ENCODE data around the gene TDRD3.

The TDRD3 gene

DNA sequence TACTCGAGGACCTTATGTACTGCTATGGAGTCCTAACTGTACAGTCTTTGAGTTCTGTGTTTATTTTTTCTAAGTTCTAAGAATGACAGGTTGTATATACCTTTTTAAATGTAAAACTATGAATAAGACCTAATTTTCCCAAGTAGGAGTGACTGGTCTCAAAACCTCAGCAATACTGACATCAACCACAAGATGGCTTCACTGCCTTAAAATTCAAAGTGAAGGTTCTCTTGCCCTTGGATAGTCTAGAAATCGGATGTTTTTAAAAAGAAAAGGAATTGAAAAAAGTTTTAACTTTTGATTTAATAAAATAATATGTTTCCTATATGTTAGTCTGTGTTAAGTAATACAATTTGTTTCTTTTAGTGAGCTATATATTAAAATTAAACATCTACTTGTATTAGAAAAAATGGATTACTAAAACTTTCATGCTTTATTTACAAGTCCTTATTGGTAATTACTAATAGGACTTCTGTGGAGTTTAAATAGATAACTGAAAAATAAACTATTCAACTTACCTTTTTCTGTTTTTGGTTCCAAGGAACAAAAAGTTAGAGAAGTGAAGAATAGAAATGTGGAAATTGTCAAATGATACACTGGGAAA is 52.0 kb downstream of the TDRD3 start:
- FAIRE-seq: no peak
- peak; percentile 17 for DNase-seq (ENCODE audit: low spot score)

DNA sequence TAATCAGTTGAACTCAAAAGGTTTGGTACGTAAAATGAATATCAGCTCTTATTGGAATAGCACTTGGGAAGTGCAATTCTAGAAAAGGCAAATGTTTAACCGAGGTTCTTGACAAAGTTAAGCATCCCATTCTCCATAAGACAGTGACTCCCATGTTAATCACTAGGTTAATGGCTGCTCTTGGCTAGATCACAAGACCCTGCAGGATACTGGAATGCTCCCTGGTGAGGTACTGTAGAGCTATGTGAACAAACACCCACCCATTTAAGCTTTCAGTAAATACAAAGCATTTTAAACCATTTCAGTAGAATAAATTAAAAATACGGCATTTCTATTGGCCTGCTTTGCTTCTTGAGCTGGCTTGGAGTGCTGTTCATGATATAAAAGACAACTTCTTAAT is 56.5 kb downstream of the TDRD3 start:
- DNase-seq (ENCODE audit: low spot score) (no peak), FAIRE-seq (no peak)

GRCh38 chr13:60454425-60454824 is 57.4 kb downstream of the TDRD3 start:
- no peak for DNase-seq (ENCODE audit: low spot score)
- no peak for FAIRE-seq

DNA sequence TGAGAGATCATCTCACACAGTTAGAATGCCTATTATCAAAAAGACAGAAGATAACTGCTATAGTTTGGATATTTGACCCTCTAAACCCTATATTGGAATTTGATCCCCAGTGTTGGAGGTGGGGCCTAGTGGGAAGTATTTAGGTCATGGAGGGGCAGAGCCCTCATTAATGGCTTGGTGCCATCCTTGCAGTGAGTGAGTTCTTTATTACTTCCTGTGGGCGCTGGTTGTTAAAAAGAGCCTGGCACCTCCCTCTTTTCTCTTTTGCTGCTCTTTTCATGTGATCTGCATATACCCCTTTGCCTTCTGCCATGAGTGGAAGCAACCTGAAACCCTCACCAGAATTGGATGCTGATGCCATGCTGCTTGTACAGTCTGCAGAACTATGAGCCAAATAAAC is 66.8 kb downstream of the TDRD3 start:
- no peak for FAIRE-seq
- no peak for DNase-seq (ENCODE audit: low spot score)

DNA sequence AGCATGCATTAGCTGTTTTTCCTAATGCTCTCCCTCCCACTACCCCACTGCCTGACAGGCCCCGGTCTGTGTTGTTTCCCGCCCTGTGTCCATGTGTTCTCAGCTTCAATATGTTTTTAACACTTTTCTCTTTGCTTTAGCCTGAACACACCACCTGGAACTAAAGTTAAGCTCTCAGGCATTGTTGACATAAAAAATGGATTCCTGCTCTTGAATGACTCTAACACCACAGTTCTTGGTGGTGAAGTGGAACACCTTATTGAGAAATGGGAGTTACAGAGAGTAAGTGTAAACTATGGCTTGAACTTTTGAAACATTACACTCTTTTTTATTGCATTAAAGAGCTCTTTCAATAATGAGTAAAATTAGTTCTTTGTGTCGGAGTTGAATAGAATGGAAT is 70.1 kb downstream of the TDRD3 start:
- no peak for FAIRE-seq
- DNase-seq (ENCODE audit: low spot score): no peak

GRCh38 chr13:60479273-60479672 is 82.3 kb downstream of the TDRD3 start:
- no peak for FAIRE-seq
- no peak for DNase-seq (ENCODE audit: low spot score)

- FAIRE-seq (no peak), DNase-seq (ENCODE audit: low spot score) (no peak)
Observed at GRCh38 chr13:60482012-60482411, 85.0 kb downstream of the TDRD3 start.

DNA sequence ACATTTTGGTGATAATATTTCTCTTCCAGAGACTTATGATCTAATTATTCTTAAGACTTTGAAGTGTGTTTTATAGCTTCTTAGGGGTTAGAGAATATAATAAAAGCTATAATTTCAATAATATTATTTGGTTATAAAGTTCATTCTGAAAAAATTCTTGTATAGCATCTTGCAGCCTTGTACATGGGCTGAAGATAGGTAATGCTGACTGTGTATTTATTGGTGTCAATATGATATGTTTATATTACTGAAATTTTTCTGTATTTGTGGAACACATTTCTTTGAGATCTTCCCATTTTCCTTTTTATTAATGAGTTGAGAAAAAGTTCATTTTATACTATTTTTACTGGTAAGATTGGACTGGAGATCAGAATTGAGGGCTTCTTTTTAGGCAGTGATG is 87.8 kb downstream of the TDRD3 start:
- FAIRE-seq (no peak), DNase-seq (ENCODE audit: low spot score) (no peak)

DNA sequence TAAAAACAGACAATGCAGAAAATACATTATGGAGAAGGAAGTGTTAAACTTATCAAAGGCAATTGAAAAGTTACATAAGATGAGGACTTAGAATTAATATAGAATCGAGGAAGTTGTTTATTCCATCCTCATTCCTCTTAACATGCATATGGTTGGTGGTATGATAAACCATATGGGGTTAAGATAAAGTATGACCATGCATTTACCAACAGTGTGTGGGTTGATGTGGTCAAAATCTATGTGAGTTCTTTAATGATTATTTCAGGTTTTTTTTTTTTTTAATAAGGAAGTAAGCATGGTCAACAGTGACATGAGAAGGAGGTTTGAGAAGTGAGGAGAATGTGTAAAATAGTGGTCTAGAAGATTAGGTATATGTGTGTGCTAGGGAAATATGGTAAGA is 94.5 kb downstream of the TDRD3 start:
- DNase-seq (ENCODE audit: low spot score) (no peak), FAIRE-seq (no peak)

GRCh38 chr13:60492187-60492586 is 95.2 kb downstream of the TDRD3 start:
- FAIRE-seq: no peak
- DNase-seq (ENCODE audit: low spot score): no peak

- DNase-seq (ENCODE audit: low spot score) (no peak), FAIRE-seq (no peak)
Observed at GRCh38 chr13:60494296-60494695, 97.3 kb downstream of the TDRD3 start.

DNA sequence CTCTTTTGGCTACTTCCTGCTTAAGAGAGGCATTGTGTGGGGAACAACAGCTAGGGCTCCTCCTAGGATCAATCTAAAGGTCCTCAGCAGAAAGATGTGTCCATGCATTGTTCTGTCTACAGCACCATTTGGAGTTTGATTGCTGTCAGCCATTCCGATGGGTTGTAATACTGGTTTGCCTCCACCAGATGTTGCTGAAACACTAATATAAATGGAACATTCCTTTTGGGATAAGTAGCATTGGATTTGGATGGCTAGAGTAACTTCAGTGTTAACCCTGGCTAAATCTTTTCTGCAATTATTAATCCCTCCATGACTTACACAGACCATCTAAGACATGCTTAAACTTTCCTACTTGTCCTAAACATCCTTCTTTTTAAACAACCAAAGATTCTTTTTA is 104.2 kb downstream of the TDRD3 start:
- DNase-seq (ENCODE audit: low spot score) (no peak), FAIRE-seq (no peak)

- DNase-seq (ENCODE audit: low spot score): peak; percentile 1
- FAIRE-seq: no peak
Observed at GRCh38 chr13:60509601-60510386, 112.8 kb downstream of the TDRD3 start.

DNA sequence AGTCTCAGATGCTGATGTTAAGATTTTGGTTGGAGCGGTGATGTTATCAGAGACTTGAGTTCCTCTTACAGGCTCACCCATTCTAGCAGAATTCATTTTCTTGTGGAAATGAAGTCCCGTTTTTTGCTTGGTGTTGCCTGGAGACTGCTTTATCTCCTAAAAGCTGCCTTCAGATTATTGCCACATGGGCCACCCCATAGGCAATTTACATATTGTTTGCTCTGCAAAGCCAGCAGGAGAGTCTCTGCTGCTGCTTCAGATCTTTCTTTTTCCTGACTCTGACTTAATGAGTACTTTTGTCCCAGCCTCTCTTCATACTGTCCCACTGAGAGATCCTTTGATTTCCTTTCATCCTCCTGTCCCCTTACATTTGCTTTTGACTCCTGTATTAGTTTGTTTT is 114.6 kb downstream of the TDRD3 start:
- FAIRE-seq (no peak), DNase-seq (ENCODE audit: low spot score) (no peak)

GRCh38 chr13:60514891-60515290 is 117.9 kb downstream of the TDRD3 start:
- no peak for DNase-seq (ENCODE audit: low spot score)
- FAIRE-seq: no peak

- no peak for FAIRE-seq
- no peak for DNase-seq (ENCODE audit: low spot score)
Observed at GRCh38 chr13:60519496-60519895, 122.5 kb downstream of the TDRD3 start.

GRCh38 chr13:60520902-60521569 is 124.0 kb downstream of the TDRD3 start:
- FAIRE-seq (no peak), DNase-seq (ENCODE audit: low spot score) (no peak)

GRCh38 chr13:60538566-60538965 is 141.5 kb downstream of the TDRD3 start:
- FAIRE-seq (no peak), DNase-seq (ENCODE audit: low spot score) (no peak)

DNA sequence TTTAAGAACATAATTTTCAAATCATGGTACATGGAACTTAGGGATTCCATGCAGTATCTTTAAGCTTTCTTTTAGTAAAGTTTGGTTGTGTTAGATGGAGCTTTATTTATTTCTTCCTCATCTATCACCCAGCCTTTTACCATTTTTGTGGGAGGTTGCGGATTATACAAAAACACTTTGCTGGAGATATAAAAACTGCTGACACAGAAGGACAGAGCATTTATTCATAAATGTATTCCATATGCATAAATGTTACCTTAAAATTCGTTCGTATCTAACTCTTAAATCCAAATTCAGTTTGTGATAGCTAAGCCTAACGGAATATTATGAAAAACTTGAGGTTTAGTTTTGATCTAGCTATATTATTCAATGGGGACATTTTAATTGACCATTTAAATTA is 143.3 kb downstream of the TDRD3 start:
- DNase-seq (ENCODE audit: low spot score): no peak
- FAIRE-seq: no peak

- FAIRE-seq (no peak), DNase-seq (ENCODE audit: low spot score) (no peak)
Observed at GRCh38 chr13:60562096-60562780, 165.2 kb downstream of the TDRD3 start.

DNA sequence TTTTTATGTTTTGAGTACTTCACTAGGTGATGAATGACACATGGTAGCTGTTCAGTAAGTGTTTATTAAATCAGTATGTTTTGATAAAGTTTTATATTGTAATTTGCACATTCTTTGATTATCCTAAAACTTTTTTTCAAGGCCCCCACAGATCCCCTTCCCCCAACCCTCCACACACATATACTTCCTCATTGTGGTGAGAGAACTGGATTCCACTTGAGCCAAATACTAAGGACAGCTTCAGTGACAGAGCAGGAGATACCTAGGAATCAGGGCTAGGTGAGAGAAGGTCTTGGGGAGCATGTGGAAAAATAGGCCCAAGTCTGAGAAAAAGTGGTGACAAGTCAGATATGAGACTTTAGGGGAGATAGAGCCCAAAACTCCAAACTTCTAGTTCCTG is 174.6 kb downstream of the TDRD3 start:
- no peak for FAIRE-seq

More for the DNA sequence above, 174.6 kb downstream of the TDRD3 start:
- no peak for DNase-seq (ENCODE audit: low spot score)

Measured in urothelium cell line (cell line).